ENCODE data around the gene TRHDE.
"Not testable (repeated sequence)": the region's sequence is repeated elsewhere in the genome, so short reads cannot be mapped to it uniquely, and the experiment has no call there.

Gene TRHDE

GRCh38 chr12:72658615-72659014 is 386.4 kb downstream of the TRHDE start:
- no peak for DNase-seq

GRCh38 chr12:72660174-72660573 is 388.0 kb downstream of the TRHDE start:
- DNase-seq, result not testable (repeated sequence)

GRCh38 chr12:72673853-72674252 is 401.7 kb downstream of the TRHDE start:
- no peak for DNase-seq

GRCh38 chr12:72676556-72676955 is 404.4 kb downstream of the TRHDE start:
- no peak for DNase-seq

- DNase-seq, result no peak
Observed at GRCh38 chr12:72677139-72677538, 405.0 kb downstream of the TRHDE start.

- no peak for DNase-seq
Observed at GRCh38 chr12:72677846-72678245, 405.7 kb downstream of the TRHDE start.

- no peak for DNase-seq
Observed at GRCh38 chr12:72679147-72679757, 407.1 kb downstream of the TRHDE start.

GRCh38 chr12:72681028-72681427 is 408.9 kb downstream of the TRHDE start:
- no peak for DNase-seq

GRCh38 chr12:72684491-72684890 is 412.3 kb downstream of the TRHDE start:
- DNase-seq, result no peak

GRCh38 chr12:72692338-72692737 is 420.2 kb downstream of the TRHDE start:
- no peak for DNase-seq

GRCh38 chr12:72694193-72694592 is 422.0 kb downstream of the TRHDE start:
- no peak for DNase-seq

- DNase-seq, result no peak
Observed at GRCh38 chr12:72699362-72699761, 427.2 kb downstream of the TRHDE start.

- DNase-seq, result not testable (repeated sequence)
Observed at GRCh38 chr12:72712025-72712424, 439.9 kb downstream of the TRHDE start.

GRCh38 chr12:72716221-72716620 is 444.1 kb downstream of the TRHDE start:
- DNase-seq, result no peak

GRCh38 chr12:72717036-72717435 is 444.9 kb downstream of the TRHDE start:
- no peak for DNase-seq

Data from CD4-positive, alpha-beta T cell treated with Interleukin-12 subunit alpha and Interleukin-12 subunit beta, for 1 hour (primary cell).